AG08396 (cell line): ENCODE results near the gene DPH6.
"Not testable (repeated sequence)": the region's sequence is repeated elsewhere in the genome, so short reads cannot be mapped to it uniquely, and the experiment has no call there.

Source experiments
- DNase-seq: peaks from one replicate; pipeline ENCODE4 v3.0.0; 2012; ENCODE audit warnings: low spot score, mixed read lengths

Gene DPH6

GRCh38 chr15:35329521-35329961 is 216.4 kb downstream of the DPH6 start:
- DNase-seq, result no peak

GRCh38 chr15:35328836-35329235 is 217.1 kb downstream of the DPH6 start:
- DNase-seq, result not testable (repeated sequence)

GRCh38 chr15:35327789-35328188 is 218.2 kb downstream of the DPH6 start:
- no peak for DNase-seq

- DNase-seq, result no peak
These were observed 220.5 kb downstream of the DPH6 start for GRCh38 chr15:35325374-35325941.

- no peak for DNase-seq
These were observed 222.8 kb downstream of the DPH6 start for GRCh38 chr15:35323141-35323540.

GRCh38 chr15:35321926-35322325 is 224.0 kb downstream of the DPH6 start:
- no peak for DNase-seq

- DNase-seq, result no peak
These were observed 225.1 kb downstream of the DPH6 start for GRCh38 chr15:35320911-35321310.
